PC-9 (cell line): ENCODE data around the gene DNASE1L2. TPM values are rescaled to one million over a fixed set of nuclear protein-coding genes. Genes with fewer than 3 reads are reported as not detected.

ENCODE experiments used
- BruUV-seq: library from RNA; stranded (reverse); fragments of 400-500 nt; replicated peaks from 2 replicates; lab custom pipeline; 2021; lab: Mats Ljungman, UMichigan
- CTCF ChIA-PET: fragments of 300-600 bp; sonication (Branson Sonifier 250); formaldehyde crosslinking; loops from one replicate; lab custom pipeline; 2022; ENCODE audit warnings: antibody characterized with exemption; lab: Charles Lee
- POLR2A ChIA-PET: fragments of 300-600 bp; sonication (Branson Sonifier 250); formaldehyde crosslinking; loops from one replicate; lab custom pipeline; 2022; ENCODE audit warnings: antibody characterized with exemption; ENCODE audit not compliant: unreplicated experiment; lab: Charles Lee
- DNase-seq, 2 experiments: peaks; one replicate each; pipeline versions ENCODE4 v3.0.0 to v3.0.0-alpha.2; 2015 to 2022; ENCODE audit warnings: mixed read lengths in 1 of 2
- H2AFZ ChIP-seq: fragments of 200-600 bp; sonication (generic); 2 replicates; pipeline ENCODE4 v1.8.1; 2017; ENCODE audit warnings: antibody characterized with exemption
- H3F3A ChIP-seq: fragments of 200-600 bp; sonication (generic); 2 replicates; pipeline ENCODE4 v1.8.1; 2017; ENCODE audit warnings: antibody characterized with exemption, mild to moderate bottlenecking, low read depth; ENCODE audit not compliant: insufficient read depth
- H3K27ac ChIP-seq: fragments of 200-600 bp; sonication (generic); 2 replicates; pipeline ENCODE4 v1.6.1; 2016; ENCODE audit warnings: mixed run types
- H3K27me3 ChIP-seq: fragments of 200-600 bp; sonication (generic); 2 replicates; pipeline ENCODE4 v1.6.1; 2016; ENCODE audit warnings: low read depth, mixed run types; ENCODE audit not compliant: insufficient read depth
- H3K36me3 ChIP-seq: fragments of 200-600 bp; sonication (generic); 2 replicates; pipeline ENCODE4 v1.6.1; 2016; ENCODE audit warnings: low read depth, mixed run types
- H3K4me1 ChIP-seq: fragments of 200-600 bp; sonication (generic); replicated peaks from 2 replicates; pipeline ENCODE4 v1.6.1; 2016; ENCODE audit warnings: mixed run types; ENCODE audit not compliant: insufficient read depth
- H3K4me2 ChIP-seq: fragments of 200-600 bp; sonication (generic); 2 replicates; pipeline ENCODE4 v1.6.1; 2017; ENCODE audit warnings: mixed run types
- H3K4me3 ChIP-seq: fragments of 200-600 bp; sonication (generic); 2 replicates; pipeline ENCODE4 v1.6.1; 2016; ENCODE audit warnings: mixed run types
- H3K79me2 ChIP-seq: fragments of 200-600 bp; sonication (generic); 2 replicates; pipeline ENCODE4 v1.6.1; 2017; ENCODE audit warnings: low read depth, mixed run types
- H3K9me2 ChIP-seq: fragments of 200-600 bp; sonication (generic); 2 replicates; pipeline ENCODE4 v1.8.1; 2017; ENCODE audit warnings: mild to moderate bottlenecking; ENCODE audit not compliant: insufficient read depth
- H3K9me3 ChIP-seq: fragments of 200-600 bp; sonication (generic); 2 replicates; pipeline ENCODE4 v1.8.1; 2016; ENCODE audit warnings: low read depth; ENCODE audit not compliant: insufficient read depth
- H4K20me1 ChIP-seq: fragments of 200-600 bp; sonication (generic); 2 replicates; pipeline ENCODE4 v1.8.1; 2017; ENCODE audit not compliant: insufficient read depth
- EZH2 ChIP-seq: fragments of 200-600 bp; sonication (generic); IDR thresholded peaks from 2 replicates; pipeline ENCODE4 v1.8.0; 2017; ENCODE audit warnings: antibody characterized with exemption, low read depth
- intact Hi-C: fragments of 100-400 bp; cut with micrococcal nuclease; formaldehyde crosslinking; loops from one replicate; pipeline ENCODE4 v1.10.0; 2022; ENCODE audit not compliant: unreplicated experiment
- total RNA-seq: library from RNA; stranded (reverse); gene quantifications from 2 replicates; pipeline ENCODE4 v1.2.3, GENCODE V29; 2021
- TF ChIP-seq, protein P1 (sequence below): fragments of 200-600 bp; sonication (generic); conservative IDR thresholded peaks from 2 replicates; pipeline ENCODE4 v1.6.1; 2017; ENCODE audit warnings: mixed run types, antibody characterized with exemption, mild to moderate bottlenecking, moderate library complexity

DNASE1L2 gene
- total RNA-seq, 1 experiment from 2014 or later, result 7.3 TPM

DNA sequence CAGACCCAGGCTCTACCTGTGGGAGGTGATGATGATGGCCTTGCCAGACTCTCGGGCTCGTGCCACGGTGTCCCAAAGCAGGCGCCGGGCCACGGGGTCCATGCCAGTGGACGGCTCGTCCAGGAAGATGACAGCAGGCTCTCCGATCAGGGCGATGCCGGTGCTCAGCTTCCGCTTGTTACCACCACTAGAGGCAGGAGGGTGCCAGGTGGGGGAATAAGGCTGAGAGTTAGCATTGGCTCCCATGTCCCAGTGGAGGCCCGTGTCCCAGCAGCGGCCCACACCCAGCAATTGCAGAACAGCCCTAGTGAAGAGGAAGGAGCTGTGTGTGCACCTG lies 42.0 kb downstream of the DNASE1L2 start:
- intact Hi-C loops, result no loop called here
- no peaks in the 10 kb centered on the region for H3K9me2 ChIP-seq
- H3F3A ChIP-seq, result no peaks in the 10 kb centered on the region
- DNase-seq, result no peak
- POLR2A ChIA-PET, result interaction anchor here (0.5 to 0.6 kb wide), 2 partner anchors 12 to 19 kb away, joined by 4 read pairs; no protein-coding TSS in a partner anchor
- H3K4me3 ChIP-seq, result no peak overlapping the region
- H4K20me1 ChIP-seq, result peaks cover 3% of the 10 kb centered on the region; the same call in 1 of the 2 replicates
- no peaks in the 10 kb centered on the region for H3K4me1 ChIP-seq
- H2AFZ ChIP-seq, result no peak overlapping the region
- H3K4me2 ChIP-seq, result no peak overlapping the region
- H3K27me3 ChIP-seq, result peaks cover 54% of the 10 kb centered on the region
- no peak overlapping the region for H3K27ac ChIP-seq
- no TSS peak for BruUV-seq
- H3K79me2 ChIP-seq, result no peaks in the 10 kb centered on the region
- no peaks in the 10 kb centered on the region for H3K36me3 ChIP-seq
- no peaks in the 10 kb centered on the region for H3K9me3 ChIP-seq
- TF ChIP-seq, protein P1, sequence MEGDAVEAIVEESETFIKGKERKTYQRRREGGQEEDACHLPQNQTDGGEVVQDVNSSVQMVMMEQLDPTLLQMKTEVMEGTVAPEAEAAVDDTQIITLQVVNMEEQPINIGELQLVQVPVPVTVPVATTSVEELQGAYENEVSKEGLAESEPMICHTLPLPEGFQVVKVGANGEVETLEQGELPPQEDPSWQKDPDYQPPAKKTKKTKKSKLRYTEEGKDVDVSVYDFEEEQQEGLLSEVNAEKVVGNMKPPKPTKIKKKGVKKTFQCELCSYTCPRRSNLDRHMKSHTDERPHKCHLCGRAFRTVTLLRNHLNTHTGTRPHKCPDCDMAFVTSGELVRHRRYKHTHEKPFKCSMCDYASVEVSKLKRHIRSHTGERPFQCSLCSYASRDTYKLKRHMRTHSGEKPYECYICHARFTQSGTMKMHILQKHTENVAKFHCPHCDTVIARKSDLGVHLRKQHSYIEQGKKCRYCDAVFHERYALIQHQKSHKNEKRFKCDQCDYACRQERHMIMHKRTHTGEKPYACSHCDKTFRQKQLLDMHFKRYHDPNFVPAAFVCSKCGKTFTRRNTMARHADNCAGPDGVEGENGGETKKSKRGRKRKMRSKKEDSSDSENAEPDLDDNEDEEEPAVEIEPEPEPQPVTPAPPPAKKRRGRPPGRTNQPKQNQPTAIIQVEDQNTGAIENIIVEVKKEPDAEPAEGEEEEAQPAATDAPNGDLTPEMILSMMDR, result no peak
- TF ChIP-seq EZH2, result no peak
- CTCF ChIA-PET, result no interaction called here

DNA sequence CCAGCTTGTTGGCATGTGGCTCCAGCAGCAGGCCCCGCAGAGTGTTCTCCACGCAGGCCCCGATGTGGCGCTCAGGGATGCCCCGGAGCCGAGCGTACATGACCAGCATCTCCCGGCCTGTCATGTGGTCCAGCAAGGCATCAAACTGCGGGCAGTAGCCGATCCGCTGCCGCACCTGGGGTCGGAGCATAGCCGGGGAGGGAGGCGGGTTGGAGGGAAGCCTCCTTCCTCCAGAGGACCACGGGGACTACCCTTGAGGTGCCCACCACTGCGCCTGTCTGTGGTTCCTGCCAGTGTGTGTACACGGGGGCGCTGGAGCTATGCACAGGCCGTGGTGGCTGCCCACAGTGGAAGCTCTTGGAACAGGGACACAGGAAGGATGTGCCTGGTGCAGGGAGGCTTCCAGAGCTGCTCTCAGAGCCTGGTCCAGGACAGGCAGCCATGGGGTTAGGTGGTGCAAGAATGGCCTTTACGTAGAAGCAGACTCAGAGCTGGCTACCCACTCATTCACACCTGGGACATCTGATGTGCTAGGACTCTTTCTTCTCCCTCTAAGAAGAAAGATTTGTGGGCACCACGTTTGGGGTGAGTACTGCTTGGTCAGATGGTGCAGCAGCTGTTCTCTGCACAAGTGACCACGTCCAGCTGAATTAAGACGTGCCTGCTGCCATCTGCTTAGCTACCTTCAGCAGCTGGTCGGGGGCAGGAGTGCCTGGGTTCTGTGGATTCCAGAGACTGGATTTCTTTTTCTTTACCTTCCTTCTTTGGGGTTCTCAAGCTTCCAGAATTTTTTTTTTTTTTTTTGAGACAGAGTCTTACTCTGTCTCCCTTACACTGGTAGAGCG lies 42.9 kb downstream of the DNASE1L2 start:
- Histone ChIP-seq H3K27me3 (peaks cover 62% of the 10 kb centered on the region), H3K27ac (no peak overlapping the region), H3K9me3 (no peaks in the 10 kb centered on the region), H3K36me3 (no peaks in the 10 kb centered on the region), H4K20me1 (peaks cover 2% of the 10 kb centered on the region; the same call in 1 of the 2 replicates), H3K9me2 (no peaks in the 10 kb centered on the region), H3K79me2 (no peaks in the 10 kb centered on the region), H3K4me1 (no peaks in the 10 kb centered on the region), H3F3A (no peaks in the 10 kb centered on the region), H2AFZ (no peak overlapping the region), H3K4me2 (no peak overlapping the region), H3K4me3 (no peak overlapping the region)
- TF ChIP-seq, protein P1, result no peak
- no peak for TF ChIP-seq EZH2
- intact Hi-C loops, result no loop called here
- no peak for DNase-seq
- no TSS peak for BruUV-seq
- CTCF ChIA-PET, result no interaction called here
- POLR2A ChIA-PET, result interaction anchor here (0.5 to 0.7 kb wide), 3 partner anchors 37 to 155 kb away, joined by 4 to 11 read pairs (median 6); partner anchors contain the start of gene TRAF7

DNA sequence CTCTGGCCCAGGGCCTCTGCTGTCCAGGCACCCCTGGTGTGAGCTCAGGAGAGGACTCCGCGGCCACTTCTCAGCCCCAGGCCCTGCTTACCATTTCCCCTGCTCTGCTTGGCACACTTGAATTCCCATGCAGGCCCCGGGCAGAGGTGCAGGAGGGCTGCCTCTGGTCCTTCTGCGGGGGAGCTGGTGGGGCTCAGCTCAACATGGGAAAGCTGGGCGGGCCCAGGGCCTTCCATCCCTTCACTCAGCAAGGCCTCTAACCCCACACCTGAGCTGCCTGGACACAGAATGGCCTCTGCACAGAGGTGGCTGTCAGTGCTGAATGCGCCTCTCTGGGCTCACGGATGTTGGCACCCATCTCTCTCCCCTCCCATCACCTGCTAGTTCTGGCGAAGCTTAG lies 44.2 kb downstream of the DNASE1L2 start:
- H3K4me3 ChIP-seq, result no peak overlapping the region
- H3K9me3 ChIP-seq, result no peaks in the 10 kb centered on the region
- H4K20me1 ChIP-seq, result no peaks in the 10 kb centered on the region
- DNase-seq, result no peak
- H3K4me1 ChIP-seq, result no peaks in the 10 kb centered on the region
- intact Hi-C loops, result no loop called here
- no peaks in the 10 kb centered on the region for H3F3A ChIP-seq
- ChIA-PET POLR2A (interaction anchor here (0.6 kb wide), 1 partner anchor 17 kb away, joined by 5 read pairs; no protein-coding TSS in a partner anchor), CTCF (no interaction called here)
- H3K79me2 ChIP-seq, result no peaks in the 10 kb centered on the region
- no peak overlapping the region for H3K27ac ChIP-seq
- H3K4me2 ChIP-seq, result no peak overlapping the region
- H3K27me3 ChIP-seq, result peaks cover 74% of the 10 kb centered on the region
- TF ChIP-seq EZH2, result no peak
- TF ChIP-seq, protein P1, result no peak
- H3K36me3 ChIP-seq, result no peaks in the 10 kb centered on the region
- H2AFZ ChIP-seq, result no peak overlapping the region
- no TSS peak for BruUV-seq
- no peaks in the 10 kb centered on the region for H3K9me2 ChIP-seq
